Fibroblast of mammary gland (primary cell): ENCODE data around the gene IAH1.

ENCODE experiments used
- DNase-seq: peaks from one replicate; pipeline ENCODE4 v3.0.0-alpha.2; 2010; ENCODE audit warnings: low read depth
- H3K4me3 ChIP-seq: 2 replicates; pipeline ENCODE4 v1.5.1; 2011; ENCODE audit warnings: low read depth, mild to moderate bottlenecking, low read length, moderate library complexity; ENCODE audit not compliant: control insufficient read depth
- CTCF ChIP-seq: conservative IDR thresholded peaks from 2 replicates; pipeline ENCODE4 v1.5.1; 2011; ENCODE audit warnings: low read depth, low read length, inconsistent platforms; ENCODE audit not compliant: control insufficient read depth, insufficient read depth

Gene IAH1

GRCh38 chr2:9472511-9472910 lies 1.8 kb upstream of the IAH1 start:
- DNase-seq, result no peak
- TF ChIP-seq CTCF, result no peak
- no peak overlapping the region for H3K4me3 ChIP-seq

GRCh38 chr2:9473308-9473984 lies 905 bp upstream of the IAH1 start:
- DNase-seq, result no peak
- peak; percentile 3 for TF ChIP-seq CTCF
- peak overlapping the region; percentile 79 for H3K4me3 ChIP-seq

GRCh38 chr2:9473985-9474360 lies 378 bp upstream of the IAH1 start:
- peak; percentile 37 for DNase-seq
- TF ChIP-seq CTCF, result no peak

GRCh38 chr2:9477914-9478313 lies 3.6 kb downstream of the IAH1 start:
- no peak for DNase-seq
- TF ChIP-seq CTCF, result no peak
- H3K4me3 ChIP-seq, result no peak overlapping the region

More at GRCh38 chr2:9473985-9474360, 378 bp upstream of the IAH1 start:
- peak overlapping the region; percentile 79 for H3K4me3 ChIP-seq

GRCh38 chr2:9478526-9478925 lies 4.2 kb downstream of the IAH1 start:
- no peak for DNase-seq
- TF ChIP-seq CTCF, result no peak
- H3K4me3 ChIP-seq, result no peak overlapping the region

- TF ChIP-seq CTCF, result no peak
- no peak overlapping the region for H3K4me3 ChIP-seq
- no peak for DNase-seq
Observed at GRCh38 chr2:9480157-9480556, 5.8 kb downstream of the IAH1 start.

- no peak for TF ChIP-seq CTCF
- no peak for DNase-seq
Observed at GRCh38 chr2:9483107-9483506, 8.8 kb downstream of the IAH1 start.

More at GRCh38 chr2:9483107-9483506, 8.8 kb downstream of the IAH1 start:
- H3K4me3 ChIP-seq, result no peak overlapping the region
